HG02981 (cell line): ENCODE results near the gene TNN.

ENCODE experiments used
- ATAC-seq: cut with Tn5 transposase; IDR thresholded peaks from one replicate; pipeline ENCODE4 v1.9.1; 2021; ENCODE audit warnings: mild to moderate bottlenecking, moderate library complexity; ENCODE audit not compliant: unreplicated experiment

Gene TNN

GRCh38 chr1:175062858-175063257 is 4.8 kb upstream of the TNN start:
- no peak for ATAC-seq

- ATAC-seq = no peak
Observed at GRCh38 chr1:175070818-175071217, 3.2 kb downstream of the TNN start.

GRCh38 chr1:175071276-175071943 is 3.8 kb downstream of the TNN start:
- no peak for ATAC-seq

GRCh38 chr1:175072099-175072951 is 4.7 kb downstream of the TNN start:
- peak; percentile 68 for ATAC-seq

GRCh38 chr1:175073061-175073460 is 5.4 kb downstream of the TNN start:
- ATAC-seq = no peak

GRCh38 chr1:175073633-175074032 is 6.0 kb downstream of the TNN start:
- ATAC-seq = no peak

GRCh38 chr1:175075572-175076568 is 8.2 kb downstream of the TNN start:
- peak; percentile 46 for ATAC-seq

- no peak for ATAC-seq
Observed at GRCh38 chr1:175077356-175078030, 9.9 kb downstream of the TNN start.

GRCh38 chr1:175078629-175079028 is 11.0 kb downstream of the TNN start:
- no peak for ATAC-seq

- ATAC-seq = no peak
Observed at GRCh38 chr1:175079338-175079737, 11.7 kb downstream of the TNN start.

GRCh38 chr1:175080030-175080429 is 12.4 kb downstream of the TNN start:
- no peak for ATAC-seq

GRCh38 chr1:175081983-175082382 is 14.3 kb downstream of the TNN start:
- no peak for ATAC-seq

GRCh38 chr1:175088525-175088951 is 20.9 kb downstream of the TNN start:
- no peak for ATAC-seq

GRCh38 chr1:175089136-175089718 is 21.6 kb downstream of the TNN start:
- no peak for ATAC-seq

GRCh38 chr1:175090780-175091179 is 23.1 kb downstream of the TNN start:
- ATAC-seq = no peak

GRCh38 chr1:175094626-175095025 is 27.0 kb downstream of the TNN start:
- ATAC-seq = no peak

GRCh38 chr1:175095069-175095468 is 27.4 kb downstream of the TNN start:
- ATAC-seq = no peak

GRCh38 chr1:175095978-175096607 is 28.5 kb downstream of the TNN start:
- no peak for ATAC-seq

GRCh38 chr1:175097361-175097760 is 29.7 kb downstream of the TNN start:
- no peak for ATAC-seq

GRCh38 chr1:175099916-175100315 is 32.3 kb downstream of the TNN start:
- ATAC-seq = no peak
